B cell (primary cell): ENCODE measurements around the gene HCN1.

Experiments
- EZH2 ChIP-seq: IDR thresholded peaks from 2 replicates; pipeline ENCODE4 v1.6.1; 2012; ENCODE audit warnings: borderline replicate concordance, low read depth, mild to moderate bottlenecking, moderate library complexity, low read length; ENCODE audit not compliant: insufficient read depth, poor library complexity, severe bottlenecking
- TF ChIP-seq, protein P1 (sequence below): fragments of 200-600 bp; IDR thresholded peaks from one replicate; pipeline ENCODE4 v1.8.0; 2022; ENCODE audit warnings: antibody characterized with exemption, mild to moderate bottlenecking

DNA sequence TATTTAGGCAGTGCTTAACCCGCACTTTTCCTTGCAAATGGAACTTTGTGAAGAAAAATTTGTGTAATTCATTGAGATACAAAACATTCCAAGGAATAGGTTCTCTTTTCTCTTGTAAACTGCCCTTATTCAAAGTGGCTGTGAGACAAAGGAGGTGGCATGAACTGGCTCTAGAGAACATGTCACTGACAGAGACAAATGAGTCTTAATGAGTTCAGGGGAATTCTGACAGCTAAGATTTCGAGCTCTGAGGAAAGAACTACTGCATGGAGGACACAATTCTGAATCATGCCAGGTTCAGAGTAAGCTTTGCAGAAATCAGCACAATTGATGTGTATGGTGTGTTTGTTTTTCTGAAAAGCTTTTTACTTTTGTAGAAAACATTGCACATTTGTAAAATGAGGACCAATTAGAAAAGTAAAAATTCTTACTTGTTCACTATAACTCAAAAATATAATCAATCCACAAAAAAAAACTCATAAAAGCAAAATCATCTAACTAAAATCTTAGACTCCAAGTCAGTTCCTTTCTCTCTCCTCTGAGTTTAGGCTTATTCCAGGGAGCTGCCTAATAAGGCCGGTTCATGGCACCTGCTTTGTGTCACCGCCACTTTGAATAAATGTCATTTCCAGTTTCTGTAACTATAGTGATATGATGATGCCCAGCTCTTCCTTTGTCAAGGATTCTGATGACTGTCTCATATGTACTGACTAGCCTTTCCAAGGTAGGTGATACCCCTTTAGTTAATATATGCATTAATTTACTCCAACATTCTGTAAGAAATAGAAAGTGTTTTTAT, 163.2 kb downstream of the HCN1 start:
- TF ChIP-seq, protein P1, sequence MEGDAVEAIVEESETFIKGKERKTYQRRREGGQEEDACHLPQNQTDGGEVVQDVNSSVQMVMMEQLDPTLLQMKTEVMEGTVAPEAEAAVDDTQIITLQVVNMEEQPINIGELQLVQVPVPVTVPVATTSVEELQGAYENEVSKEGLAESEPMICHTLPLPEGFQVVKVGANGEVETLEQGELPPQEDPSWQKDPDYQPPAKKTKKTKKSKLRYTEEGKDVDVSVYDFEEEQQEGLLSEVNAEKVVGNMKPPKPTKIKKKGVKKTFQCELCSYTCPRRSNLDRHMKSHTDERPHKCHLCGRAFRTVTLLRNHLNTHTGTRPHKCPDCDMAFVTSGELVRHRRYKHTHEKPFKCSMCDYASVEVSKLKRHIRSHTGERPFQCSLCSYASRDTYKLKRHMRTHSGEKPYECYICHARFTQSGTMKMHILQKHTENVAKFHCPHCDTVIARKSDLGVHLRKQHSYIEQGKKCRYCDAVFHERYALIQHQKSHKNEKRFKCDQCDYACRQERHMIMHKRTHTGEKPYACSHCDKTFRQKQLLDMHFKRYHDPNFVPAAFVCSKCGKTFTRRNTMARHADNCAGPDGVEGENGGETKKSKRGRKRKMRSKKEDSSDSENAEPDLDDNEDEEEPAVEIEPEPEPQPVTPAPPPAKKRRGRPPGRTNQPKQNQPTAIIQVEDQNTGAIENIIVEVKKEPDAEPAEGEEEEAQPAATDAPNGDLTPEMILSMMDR = no peak
- TF ChIP-seq EZH2 = no peak
